Activated CD8-positive, alpha-beta memory T cell treated with anti-CD3 and anti-CD28 coated beads, Interleukin-2, amount 50 U/mL, for 4 hours (primary cell): ENCODE measurements around the gene PRKAG1.

ENCODE experiments used
- DNase-seq: peaks from one replicate; pipeline ENCODE4 v3.0.0-alpha.2; 2020

Gene PRKAG1

GRCh38 chr12:48960834-48961233, 57.7 kb downstream of the PRKAG1 start:
- DNase-seq: no peak

- DNase-seq: no peak
Observed at GRCh38 chr12:48958049-48958388, 60.6 kb downstream of the PRKAG1 start.

GRCh38 chr12:48957141-48958048, 61.2 kb downstream of the PRKAG1 start, which contains the start of gene ARF3:
ARF3 (minus strand) TSS chr12:48957487; CDS start chr12:48941095, 16,392 bp downstream.
- peak; percentile 95 for DNase-seq

GRCh38 chr12:48956279-48957140, 62.1 kb downstream of the PRKAG1 start:
- DNase-seq: no peak

- DNase-seq: no peak
Observed at GRCh38 chr12:48954841-48955501, 63.6 kb downstream of the PRKAG1 start.

- no peak for DNase-seq
Observed at GRCh38 chr12:48954061-48954460, 64.5 kb downstream of the PRKAG1 start.

- DNase-seq: no peak
Observed at GRCh38 chr12:48952691-48953090, 65.9 kb downstream of the PRKAG1 start.
